ENCODE data around the gene LSMEM2.

- TF ChIP-seq CTCF (IDR thresholded peaks at IDR 0.05; ENCODE audit: poor library complexity) (no peak), EZH2 (IDR thresholded peaks at IDR 0.05; ENCODE audit: borderline replicate concordance) (no peak), EZH2phosphoT487 (IDR thresholded peaks at IDR 0.05; ENCODE audit: low read depth, severe bottlenecking, unreplicated experiment) (no peak)
Measured at GRCh38 chr3:50232303-50232702, 46.6 kb upstream of the LSMEM2 start.

All from hepatocyte (in vitro differentiated cells).